SU-DHL-6 (cell line): ENCODE measurements around the gene FNDC11.

Source experiments
- H2AFZ ChIP-seq: fragments of 200-600 bp; sonication (generic); 2 replicates; pipeline ENCODE4 v1.6.1; 2014; ENCODE audit warnings: low read depth, mild to moderate bottlenecking, moderate library complexity, mixed read lengths, antibody characterized with exemption, low read length; ENCODE audit not compliant: severe bottlenecking
- H3F3A ChIP-seq: fragments of 200-600 bp; shearing (Covaris generic); 2 replicates; pipeline ENCODE4 v1.6.0; 2016; ENCODE audit warnings: antibody characterized with exemption, mild to moderate bottlenecking; ENCODE audit not compliant: insufficient read depth
- H3K27ac ChIP-seq: fragments of 200-600 bp; sonication (generic); 2 replicates; pipeline ENCODE4 v1.5.1; 2016; ENCODE audit warnings: low read depth, mild to moderate bottlenecking, low read length, moderate library complexity, mixed read lengths
- H3K27me3 ChIP-seq: fragments of 200-600 bp; sonication (generic), shearing (Covaris generic); 2 replicates; pipeline ENCODE4 v1.6.0; 2014; ENCODE audit warnings: mild to moderate bottlenecking, low read length
- H3K36me3 ChIP-seq: fragments of 200-600 bp; sonication (generic); 2 replicates; pipeline ENCODE4 v1.6.1; 2014; ENCODE audit warnings: mild to moderate bottlenecking, low read length, mixed read lengths
- H3K4me2 ChIP-seq: fragments of 300-600, 200-600 bp; shearing (Covaris generic), sonication (generic); 2 replicates; pipeline ENCODE4 v1.6.0; 2014; ENCODE audit warnings: low read length, low read depth, mild to moderate bottlenecking; ENCODE audit not compliant: poor library complexity, severe bottlenecking
- H3K4me3 ChIP-seq: fragments of 200-600 bp; sonication (generic); 2 replicates; pipeline ENCODE4 v1.5.1; 2014; ENCODE audit warnings: antibody characterized with exemption, low read length, mild to moderate bottlenecking, mixed read lengths; ENCODE audit not compliant: insufficient read depth, poor library complexity, severe bottlenecking
- H3K79me2 ChIP-seq: fragments of 200-600 bp; sonication (generic); 2 replicates; pipeline ENCODE4 v1.6.1; 2014; ENCODE audit warnings: mild to moderate bottlenecking, low read length, moderate library complexity; ENCODE audit not compliant: insufficient read depth
- H3K9ac ChIP-seq: fragments of 200-600 bp; sonication (generic); 2 replicates; pipeline ENCODE4 v1.7.0; 2014; ENCODE audit warnings: mild to moderate bottlenecking, low read length
- H3K9me2 ChIP-seq: fragments of 200-600 bp; sonication (generic); replicated peaks from 2 replicates; pipeline ENCODE4 v1.6.1; 2014; ENCODE audit warnings: low read length; ENCODE audit not compliant: insufficient read depth
- H3K9me3 ChIP-seq: fragments of 200-600 bp; sonication (generic); 2 replicates; pipeline ENCODE4 v1.6.1; 2014; ENCODE audit warnings: low read length, mixed read lengths; ENCODE audit not compliant: insufficient read depth
- H4K20me1 ChIP-seq: fragments of 200-600 bp; sonication (generic); 2 replicates; pipeline ENCODE4 v1.6.1; 2014; ENCODE audit warnings: low read depth, mild to moderate bottlenecking, antibody characterized with exemption, low read length, moderate library complexity, mixed read lengths
- CTCF ChIP-seq: fragments of 200-600 bp; sonication (generic); IDR thresholded peaks from one replicate; pipeline ENCODE4 v1.5.1; 2017; ENCODE audit warnings: antibody characterized with exemption, mild to moderate bottlenecking, low read length, moderate library complexity; ENCODE audit not compliant: insufficient read depth, poor library complexity, severe bottlenecking
- EZH2phosphoT487 ChIP-seq: fragments of 200-600 bp; sonication (generic), shearing (Covaris generic); conservative IDR thresholded peaks from 2 replicates; pipeline ENCODE4 v1.6.1; 2018; ENCODE audit warnings: mild to moderate bottlenecking, antibody characterized with exemption, low read length, moderate library complexity, mixed read lengths

Gene FNDC11

GRCh38 chr20:63591147-63591533 lies 37.2 kb downstream of the FNDC11 start:
- TF ChIP-seq CTCF, result no peak
- no peak for TF ChIP-seq EZH2phosphoT487
- no peaks in the 10 kb centered on the region for H3K9me3 ChIP-seq
- H4K20me1 ChIP-seq, result no peaks in the 10 kb centered on the region

GRCh38 chr20:63591786-63592355 lies 37.9 kb downstream of the FNDC11 start:
- Histone ChIP-seq H3K4me3 (no peak overlapping the region), H4K20me1 (no peaks in the 10 kb centered on the region), H3K9ac (no peak overlapping the region), H3K4me2 (no peak overlapping the region), H3K9me2 (no peaks in the 10 kb centered on the region), H3F3A (no peaks in the 10 kb centered on the region), H3K79me2 (no peaks in the 10 kb centered on the region), H3K9me3 (no peaks in the 10 kb centered on the region), H3K27ac (no peak overlapping the region), H3K27me3 (no peaks in the 10 kb centered on the region), H3K36me3 (no peaks in the 10 kb centered on the region), H2AFZ (no peak overlapping the region)
- no peak for TF ChIP-seq CTCF

More at GRCh38 chr20:63591147-63591533, 37.2 kb downstream of the FNDC11 start:
- Histone ChIP-seq H3K4me3 (no peak overlapping the region), H3K79me2 (no peaks in the 10 kb centered on the region), H3K36me3 (no peaks in the 10 kb centered on the region), H2AFZ (no peak overlapping the region), H3K27ac (no peak overlapping the region), H3F3A (no peaks in the 10 kb centered on the region), H3K9ac (no peak overlapping the region), H3K9me2 (no peaks in the 10 kb centered on the region), H3K27me3 (no peaks in the 10 kb centered on the region), H3K4me2 (no peak overlapping the region)

GRCh38 chr20:63592661-63593060 lies 38.7 kb downstream of the FNDC11 start:
- Histone ChIP-seq H3K4me3 (no peak overlapping the region), H3K9me3 (no peaks in the 10 kb centered on the region)

More at GRCh38 chr20:63592661-63593060, 38.7 kb downstream of the FNDC11 start:
- Histone ChIP-seq H3K9me2 (no peaks in the 10 kb centered on the region), H3K9ac (no peak overlapping the region), H3K36me3 (no peaks in the 10 kb centered on the region), H2AFZ (no peak overlapping the region), H3K79me2 (no peaks in the 10 kb centered on the region), H3K4me2 (no peak overlapping the region), H4K20me1 (no peaks in the 10 kb centered on the region), H3F3A (no peaks in the 10 kb centered on the region), H3K27ac (no peak overlapping the region), H3K27me3 (no peaks in the 10 kb centered on the region)
- no peak for TF ChIP-seq CTCF
- TF ChIP-seq EZH2phosphoT487, result no peak
